Small intestine (tissue), 7 donors: ENCODE results near the gene IQCB1. TPM values are rescaled to one million over a fixed set of nuclear protein-coding genes. Genes with fewer than 3 reads are reported as not detected.

Experiments
- DNase-seq, 2 donors: peaks; one replicate each; pipeline versions ENCODE4 v3.0.0 to v3.0.0-alpha.2; 2013
- FAIRE-seq: peaks from 2 replicates; lab custom pipeline; 2012; peaks lifted over from hg19 to GRCh38; lab: Jason Lieb, UNC
- H3K27ac ChIP-seq, 3 donors: one replicate each; pipeline ENCODE4 v1.5.1; 2013; ENCODE audit warnings: low read length in 2 of 3, mild to moderate bottlenecking in 2 of 3, control low read depth in 1 of 3, inconsistent platforms in 1 of 3, low read depth in 1 of 3, moderate library complexity in 1 of 3
- H3K27me3 ChIP-seq, 3 donors: one replicate each; pipeline ENCODE4 v1.6.1; 2013; ENCODE audit warnings: low read length in 3 of 3, inconsistent platforms in 1 of 3; ENCODE audit not compliant: control insufficient read depth in 3 of 3, insufficient read depth in 3 of 3
- H3K36me3 ChIP-seq, 3 donors: one replicate each; pipeline ENCODE4 v1.6.1; 2013; ENCODE audit warnings: low read length in 3 of 3, inconsistent platforms in 1 of 3, low read depth in 1 of 3, mild to moderate bottlenecking in 1 of 3, moderate library complexity in 1 of 3; ENCODE audit not compliant: control insufficient read depth in 3 of 3, insufficient read depth in 2 of 3
- H3K4me1 ChIP-seq, 3 donors: one replicate each; pipeline ENCODE4 v1.6.1; 2013; ENCODE audit warnings: low read length in 2 of 3, inconsistent platforms in 1 of 3, low read depth in 1 of 3, mild to moderate bottlenecking in 1 of 3, moderate library complexity in 1 of 3; ENCODE audit not compliant: control insufficient read depth in 3 of 3, insufficient read depth in 2 of 3
- H3K4me3 ChIP-seq, 3 donors: one replicate each; pipeline ENCODE4 v1.5.1; 2013; ENCODE audit warnings: low read length in 3 of 3, control low read depth in 1 of 3, inconsistent platforms in 1 of 3, low read depth in 1 of 3, mild to moderate bottlenecking in 1 of 3, moderate library complexity in 1 of 3
- H3K9me3 ChIP-seq, 2 donors: one replicate each; pipeline ENCODE4 v1.6.1; 2013; ENCODE audit warnings: low read depth in 1 of 2, low read length in 1 of 2; ENCODE audit not compliant: control insufficient read depth in 2 of 2, insufficient read depth in 1 of 2
- WGBS, 3 donors: extraction: QIAGEN DNeasy Blood & Tissue Kit; methylation state at CpG; one replicate each; pipeline ENCODE4 v1.1.7; 2013; 5-methylcytosine and 5-hydroxymethylcytosine counted together
- polyA plus RNA-seq, 4 donors: library from polyadenylated mRNA; stranded (reverse) in 3 of 4; unstranded in 1 of 4; fragments of 200-250 nt in 3 of 4; fragments of 120-200 nt in 1 of 4; gene quantifications; one replicate each; pipeline versions ENCODE4 v1.2.1 to v1.2.3, GENCODE V29; 2013
- donor health status: healthy with polysubstance abuse.
- donor health status: control.
- donor health status: control.
- donor health status: Bipolar disorder and iron deficiency.
- donor health status: healthy.

Gene IQCB1
- polyA plus RNA-seq, 4 donors, result 8.9 to 32.7 (median 11.1) TPM

DNA sequence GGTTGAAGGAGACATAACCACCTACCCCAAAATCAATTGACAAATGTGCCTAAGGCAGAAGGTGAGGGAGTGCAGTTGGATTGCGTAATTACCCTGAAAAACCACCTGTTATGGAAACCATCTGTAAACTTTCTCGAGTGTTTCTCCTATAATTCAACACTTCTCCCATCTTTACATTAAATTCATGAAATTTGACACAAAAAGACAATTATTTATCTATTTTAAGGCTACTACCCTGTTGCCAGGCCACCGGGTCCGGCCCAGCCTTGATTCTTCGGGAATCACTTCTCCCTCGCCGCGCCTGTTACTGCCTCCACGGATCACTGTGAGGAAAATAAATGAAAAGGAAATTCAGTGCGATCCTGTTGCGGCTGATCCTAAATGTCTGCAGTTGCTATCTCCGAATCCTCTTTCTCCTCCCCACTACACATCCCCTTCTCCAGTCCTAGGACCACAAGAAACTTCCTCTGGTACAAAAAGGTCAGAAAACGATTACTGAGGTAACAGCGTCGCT is 646 bp downstream of the IQCB1 start:
- FAIRE-seq, result no peak
- H3K4me3 ChIP-seq, result peak overlapping the region; percentile 63 to 86 (median 77)
- peaks cover 0 to 3% (median 0%) of the 10 kb centered on the region in 3 donors for H3K36me3 ChIP-seq
- 4 to 7% (median 5%) methylated on average over 15 of the region's 15 CpGs for WGBS, 3 donors
- H3K4me1 ChIP-seq, result peaks cover 0 to 3% (median 0%) of the 10 kb centered on the region in 3 donors
- peak overlapping the region; percentile 78 to 90 (median 79) for H3K27ac ChIP-seq
- no peaks in the 10 kb centered on the region for H3K9me3 ChIP-seq
- no peaks in the 10 kb centered on the region for H3K27me3 ChIP-seq
- peak in 1 of 2 donors; percentile 31 for DNase-seq

DNA sequence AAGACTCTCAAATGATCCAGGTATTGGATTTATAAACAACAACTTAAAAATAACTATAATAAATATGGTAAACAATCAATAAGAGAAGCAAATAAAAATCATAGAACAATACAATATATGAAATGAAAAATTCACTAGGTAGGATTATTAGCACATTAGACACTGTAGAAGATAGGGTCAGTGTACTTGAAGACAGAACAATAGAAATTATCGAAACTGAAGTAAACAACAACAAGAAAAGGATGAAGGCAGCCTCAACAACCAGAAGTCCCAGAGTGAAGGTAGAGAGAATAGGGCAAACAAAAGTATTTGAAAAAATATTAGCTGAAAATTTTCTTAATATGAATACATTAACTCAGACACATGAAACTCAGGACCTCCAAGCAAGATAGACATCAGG is 11.9 kb downstream of the IQCB1 start:
- Histone ChIP-seq H3K36me3 (peaks cover 3 to 11% (median 5%) of the 10 kb centered on the region in 3 donors), H3K9me3 (peaks cover 0 to 2% of the 10 kb centered on the region in 2 donors), H3K4me3 (no peak overlapping the region), H3K27me3 (no peaks in the 10 kb centered on the region), H3K27ac (no peak overlapping the region), H3K4me1 (no peaks in the 10 kb centered on the region)
- WGBS, 3 donors, result 100% methylated on average over 1 of the region's 1 CpG
- DNase-seq (no peak), FAIRE-seq (peak; percentile 81)

DNA sequence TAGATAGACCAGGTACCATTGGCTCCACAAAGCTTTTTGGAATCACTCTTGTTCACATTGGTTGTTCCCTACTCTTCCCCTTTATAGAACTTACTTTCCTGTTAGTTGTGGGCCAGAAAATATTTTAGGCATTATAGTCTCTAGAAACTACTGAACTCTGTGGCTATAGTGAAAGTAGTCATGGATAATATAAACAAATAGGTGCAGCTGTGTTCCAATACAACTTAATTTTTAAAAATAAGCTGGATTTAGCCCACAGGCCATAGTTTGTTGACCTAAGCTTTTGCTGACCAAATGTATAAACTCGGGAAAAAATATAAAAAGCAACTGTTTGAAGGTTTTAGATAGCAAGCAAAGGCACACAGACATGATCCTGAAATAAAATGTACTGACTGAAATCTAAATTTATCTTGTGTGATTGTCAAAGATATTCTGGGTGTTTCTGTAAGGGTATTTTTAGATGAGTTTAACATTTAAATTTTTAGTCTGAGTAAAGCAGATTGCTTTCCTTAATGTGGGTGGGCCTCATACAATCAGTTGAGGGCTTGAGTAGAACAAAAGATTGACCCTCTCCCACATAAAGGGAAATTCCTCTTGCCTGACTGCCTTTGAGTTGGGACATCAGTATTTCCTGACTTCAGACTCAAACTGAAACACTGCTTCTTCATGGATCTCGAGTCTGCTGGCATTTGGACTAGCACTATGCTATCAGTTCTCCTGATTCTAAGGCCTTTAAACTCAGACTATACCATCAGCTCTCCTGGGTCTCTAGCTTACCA is 13.2 kb downstream of the IQCB1 start:
- Histone ChIP-seq H3K27ac (no peak overlapping the region), H3K4me1 (no peaks in the 10 kb centered on the region), H3K9me3 (peaks cover 0 to 2% of the 10 kb centered on the region in 2 donors), H3K36me3 (peaks cover 3 to 14% (median 10%) of the 10 kb centered on the region in 3 donors), H3K27me3 (no peaks in the 10 kb centered on the region), H3K4me3 (no peak overlapping the region)
- DNase-seq (no peak), FAIRE-seq (no peak)
- WGBS, 3 donors, result 87 to 92% (median 87%) methylated on average over 2 of the region's 2 CpGs

DNA sequence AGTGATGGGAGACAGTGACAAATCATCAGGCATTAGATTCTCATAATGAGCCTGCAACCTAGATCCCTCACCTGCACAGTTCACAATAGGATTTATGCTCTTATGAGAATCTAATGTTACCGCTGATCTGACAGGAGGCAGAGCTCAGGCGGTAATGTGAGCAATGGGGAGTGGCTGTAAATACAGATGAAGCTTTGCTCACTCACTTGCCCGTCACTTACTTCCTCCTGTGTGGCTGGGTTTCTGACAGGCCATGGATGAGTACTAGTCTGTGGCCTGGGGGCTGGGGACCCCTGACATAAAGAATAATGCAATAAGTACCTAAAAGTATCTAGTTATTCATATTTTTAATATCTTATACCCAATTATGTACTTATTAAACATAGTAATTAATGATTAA is 15.6 kb downstream of the IQCB1 start:
- 88 to 93% (median 90%) methylated on average over 3 of the region's 3 CpGs for WGBS, 3 donors

GRCh38 chr3:121818578-121818977 is 16.3 kb downstream of the IQCB1 start:
- no peak for FAIRE-seq
- no peaks in the 10 kb centered on the region for H3K27me3 ChIP-seq
- no peaks in the 10 kb centered on the region for H3K4me1 ChIP-seq
- H3K36me3 ChIP-seq, result peaks cover 3 to 9% (median 8%) of the 10 kb centered on the region in 3 donors
- H3K9me3 ChIP-seq, result peaks cover 0 to 3% of the 10 kb centered on the region in 2 donors
- H3K27ac ChIP-seq, result no peak overlapping the region
- no peak overlapping the region for H3K4me3 ChIP-seq
- no peak for DNase-seq
- WGBS, 3 donors, result 88 to 95% (median 91%) methylated on average over 2 of the region's 2 CpGs

More for the DNA sequence above, 15.6 kb downstream of the IQCB1 start:
- FAIRE-seq, result no peak
- no peak overlapping the region for H3K27ac ChIP-seq
- H3K4me3 ChIP-seq, result no peak overlapping the region
- no peaks in the 10 kb centered on the region for H3K27me3 ChIP-seq
- peaks cover 0 to 5% of the 10 kb centered on the region in 2 donors for H3K9me3 ChIP-seq
- no peak for DNase-seq
- no peaks in the 10 kb centered on the region for H3K4me1 ChIP-seq
- peaks cover 3 to 11% (median 10%) of the 10 kb centered on the region in 3 donors for H3K36me3 ChIP-seq

GRCh38 chr3:121817753-121818152 is 17.1 kb downstream of the IQCB1 start:
- Histone ChIP-seq H3K36me3 (peaks cover 3 to 9% (median 8%) of the 10 kb centered on the region in 3 donors), H3K4me1 (no peaks in the 10 kb centered on the region), H3K27me3 (no peaks in the 10 kb centered on the region), H3K27ac (no peak overlapping the region), H3K9me3 (peaks cover 0 to 3% of the 10 kb centered on the region in 2 donors), H3K4me3 (no peak overlapping the region)
- no peak for FAIRE-seq
- DNase-seq, result no peak

DNA sequence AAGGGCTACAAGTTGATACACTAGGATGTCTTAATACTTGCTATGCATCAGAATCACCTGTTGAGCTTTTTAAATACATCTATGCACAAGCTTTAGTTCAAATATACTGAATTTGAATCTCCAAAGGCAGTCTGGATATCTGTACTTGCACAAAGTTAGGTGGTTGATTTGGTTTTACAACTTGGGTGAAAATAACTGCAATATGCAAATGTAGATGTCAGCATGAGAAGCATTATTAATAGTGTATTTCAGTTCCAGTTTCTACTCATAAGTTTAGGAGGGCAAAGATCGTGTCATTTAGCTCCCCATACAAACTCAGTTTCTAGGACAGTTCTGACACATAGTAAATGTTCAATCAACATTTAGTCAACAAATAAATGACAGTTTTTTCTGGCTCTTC is 25.6 kb downstream of the IQCB1 start:
- DNase-seq, result peak; percentile 22 to 29
- Histone ChIP-seq H3K9me3 (no peaks in the 10 kb centered on the region), H3K27me3 (no peaks in the 10 kb centered on the region), H3K27ac (no peak overlapping the region), H3K4me3 (no peak overlapping the region), H3K4me1 (peaks cover 0 to 18% (median 2%) of the 10 kb centered on the region in 3 donors), H3K36me3 (peaks cover 2 to 12% (median 8%) of the 10 kb centered on the region in 3 donors)
- FAIRE-seq, result peak; percentile 39
- WGBS, 3 donors, result 6 to 29% (median 26%) methylated on average over 1 of the region's 1 CpG

DNA sequence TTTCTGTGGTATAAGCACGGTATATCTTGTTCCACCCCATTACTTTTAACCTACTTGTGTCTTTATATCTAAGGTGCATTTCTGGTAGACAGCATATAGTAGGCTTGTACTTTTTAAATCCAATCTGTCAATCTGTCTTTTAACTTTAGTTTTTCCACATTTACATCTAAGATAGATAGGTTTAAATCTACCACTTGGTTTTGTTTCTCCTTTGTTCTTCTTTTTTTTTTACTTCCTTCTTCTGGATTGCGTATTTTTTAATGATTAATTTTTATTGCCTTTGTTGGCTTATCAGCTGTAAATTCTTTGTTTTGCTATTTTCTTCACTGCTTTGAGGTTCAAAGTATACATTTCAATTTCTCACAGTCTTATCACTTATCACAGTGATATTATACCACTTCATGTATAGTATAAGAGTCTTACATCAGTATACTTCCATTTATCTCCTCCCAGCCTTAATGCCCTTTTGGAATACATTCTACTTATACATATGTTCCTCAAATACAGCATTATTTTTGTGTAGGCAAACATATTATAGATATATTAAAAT is 31.0 kb downstream of the IQCB1 start:
- H3K27me3 ChIP-seq, result no peaks in the 10 kb centered on the region
- 29 to 59% (median 37%) methylated on average over 2 of the region's 2 CpGs for WGBS, 3 donors

More for the DNA sequence above, 31.0 kb downstream of the IQCB1 start:
- DNase-seq (peak; percentile 72 to 77), FAIRE-seq (peak; percentile 95)
- peak overlapping the region in 1 of 3 donors; percentile 92 for H3K27ac ChIP-seq
- H3K9me3 ChIP-seq, result no peaks in the 10 kb centered on the region
- H3K4me1 ChIP-seq, result peaks cover 0 to 22% (median 6%) of the 10 kb centered on the region in 3 donors
- no peak overlapping the region for H3K4me3 ChIP-seq
- H3K36me3 ChIP-seq, result no peaks in the 10 kb centered on the region
